ENCODE results near the gene EPHA3.
"Not testable (repeated sequence)": the region's sequence is repeated elsewhere in the genome, so short reads cannot be mapped to it uniquely, and the experiment has no call there.

EPHA3 gene

DNA sequence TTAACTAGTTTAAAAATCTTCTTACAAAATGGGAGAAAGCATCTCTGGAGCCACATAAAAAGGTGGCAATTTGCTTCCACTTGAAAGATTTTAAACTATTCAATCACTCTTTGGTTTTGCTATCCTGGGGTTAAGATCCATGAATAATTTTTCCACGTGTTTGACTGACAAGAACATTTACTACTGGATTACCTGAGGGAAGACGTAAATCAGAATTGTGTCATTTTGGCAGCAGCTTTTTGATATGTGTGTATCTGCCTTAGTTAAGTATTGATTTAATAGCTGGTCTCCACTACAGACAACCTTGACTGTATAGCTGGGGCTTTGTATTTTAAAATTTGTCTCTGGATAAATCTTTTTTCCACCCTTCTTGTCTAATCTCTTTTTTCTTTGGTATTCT lies 228.3 kb downstream of the EPHA3 start:
- H3K27ac Mint-ChIP-seq, result no peak overlapping the region
- H3K4me1 Mint-ChIP-seq (ENCODE audit: low read depth in 2 of 2), result no peaks in the 10 kb centered on the region
- no peak for ATAC-seq (replicated peaks)
- no peaks in the 10 kb centered on the region for H3K27me3 Mint-ChIP-seq
- H3K4me3 Mint-ChIP-seq, result no peak overlapping the region
- peaks cover 3 to 9% of the 10 kb centered on the region in 2 donors for H3K9me3 Mint-ChIP-seq
- H3K36me3 Mint-ChIP-seq (ENCODE audit: insufficient read depth), result no peaks in the 10 kb centered on the region
- no peak for DNase-seq

- DNase-seq (no peak), ATAC-seq (replicated peaks) (no peak)
- no peaks in the 10 kb centered on the region for H3K27me3 Mint-ChIP-seq
These were observed 233.0 kb downstream of the EPHA3 start for GRCh38 chr3:89340408-89340807.

DNA sequence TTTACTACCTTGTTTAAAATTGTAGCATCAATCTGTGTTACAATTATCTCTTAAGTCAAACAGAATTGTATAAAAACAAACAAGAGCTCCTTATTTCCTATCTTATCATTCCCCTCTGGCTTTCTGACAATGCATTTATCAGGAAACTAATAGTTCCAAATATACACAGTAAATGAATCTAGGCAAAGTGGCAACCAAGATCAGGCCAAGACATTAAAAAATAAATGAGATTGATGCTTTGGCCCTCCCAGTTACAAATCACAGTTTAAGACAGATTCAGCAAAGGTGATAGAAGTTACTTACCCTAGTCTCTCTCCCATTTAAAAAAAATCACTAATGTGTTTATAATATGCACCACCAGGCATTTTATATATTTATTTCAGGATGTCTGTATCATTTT lies 236.7 kb downstream of the EPHA3 start:
- H3K27ac Mint-ChIP-seq, result no peak overlapping the region
- peaks cover 0 to 12% of the 10 kb centered on the region in 2 donors for H3K9me3 Mint-ChIP-seq
- H3K4me3 Mint-ChIP-seq, result no peak overlapping the region
- no peaks in the 10 kb centered on the region for H3K27me3 Mint-ChIP-seq
- no peak for ATAC-seq (replicated peaks)
- no peak for DNase-seq
- no peaks in the 10 kb centered on the region for H3K4me1 Mint-ChIP-seq (ENCODE audit: low read depth in 2 of 2)
- H3K36me3 Mint-ChIP-seq (ENCODE audit: insufficient read depth), result no peaks in the 10 kb centered on the region

More at GRCh38 chr3:89340408-89340807, 233.0 kb downstream of the EPHA3 start:
- Mint-ChIP-seq H3K4me1 (ENCODE audit: low read depth in 2 of 2) (no peaks in the 10 kb centered on the region), H3K4me3 (no peak overlapping the region), H3K27ac (no peak overlapping the region), H3K9me3 (peaks cover 0 to 18% of the 10 kb centered on the region in 2 donors), H3K36me3 (ENCODE audit: insufficient read depth) (no peaks in the 10 kb centered on the region)

DNA sequence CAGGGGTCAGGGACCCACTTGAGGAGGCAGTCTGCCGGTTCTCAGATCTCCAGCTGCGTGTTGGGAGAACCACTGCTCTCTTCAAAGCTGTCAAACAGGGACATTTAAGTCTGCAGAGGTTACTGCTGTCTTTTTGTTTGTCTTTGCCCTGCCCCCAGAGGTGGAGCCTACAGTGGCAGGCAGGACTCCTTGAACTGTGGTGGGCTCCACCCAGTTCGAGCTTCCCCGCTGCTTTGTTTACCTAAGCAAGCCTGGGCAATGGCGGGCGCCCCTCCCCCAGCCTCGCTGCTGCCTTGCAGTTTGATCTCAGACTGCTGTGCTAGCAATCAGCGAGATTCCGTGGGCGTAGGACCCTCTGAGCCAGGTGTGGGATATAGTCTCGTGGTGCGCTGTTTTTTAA lies 243.5 kb downstream of the EPHA3 start:
- not testable (repeated sequence) for H3K27ac Mint-ChIP-seq; DNase-seq; H3K36me3 Mint-ChIP-seq (ENCODE audit: insufficient read depth); H3K9me3 Mint-ChIP-seq; H3K4me1 Mint-ChIP-seq (ENCODE audit: low read depth in 2 of 2); H3K4me3 Mint-ChIP-seq; ATAC-seq (replicated peaks); H3K27me3 Mint-ChIP-seq

- ATAC-seq (replicated peaks), result no peak
- Mint-ChIP-seq H3K4me1 (ENCODE audit: low read depth in 2 of 2) (no peaks in the 10 kb centered on the region), H3K27me3 (no peaks in the 10 kb centered on the region), H3K4me3 (no peak overlapping the region), H3K9me3 (peaks cover 6 to 7% of the 10 kb centered on the region in 2 donors), H3K27ac (no peak overlapping the region), H3K36me3 (ENCODE audit: insufficient read depth) (no peaks in the 10 kb centered on the region)
- no peak for DNase-seq
These were observed 246.0 kb downstream of the EPHA3 start for GRCh38 chr3:89353465-89353864.

DNA sequence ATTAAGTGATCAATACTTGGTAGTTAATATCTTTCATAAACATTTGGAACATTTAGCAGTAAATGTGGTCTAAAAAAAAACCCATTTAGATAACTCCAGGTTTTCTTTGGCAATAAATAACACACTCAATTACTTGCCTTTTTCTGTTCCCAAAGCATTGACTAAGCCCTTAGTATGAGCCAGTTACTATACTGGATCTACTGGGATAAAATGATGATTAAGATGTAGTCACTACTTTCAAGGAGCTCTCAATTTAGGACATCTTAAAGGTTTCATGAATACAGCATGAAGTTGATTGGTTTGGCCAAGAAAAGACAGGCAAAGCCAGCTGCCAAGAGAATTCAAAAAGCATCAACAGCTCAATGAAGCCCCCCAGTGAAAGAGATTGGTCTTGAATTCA lies 250.9 kb downstream of the EPHA3 start:
- peaks cover 7% of the 10 kb centered on the region in 2 donors for H3K9me3 Mint-ChIP-seq
- no peak overlapping the region for H3K4me3 Mint-ChIP-seq
- H3K36me3 Mint-ChIP-seq (ENCODE audit: insufficient read depth), result no peaks in the 10 kb centered on the region
- no peak for DNase-seq
- ATAC-seq (replicated peaks), result no peak
- H3K4me1 Mint-ChIP-seq (ENCODE audit: low read depth in 2 of 2), result no peaks in the 10 kb centered on the region
- H3K27ac Mint-ChIP-seq, result no peak overlapping the region
- no peaks in the 10 kb centered on the region for H3K27me3 Mint-ChIP-seq

GRCh38 chr3:89360156-89360555 lies 252.7 kb downstream of the EPHA3 start:
- no peaks in the 10 kb centered on the region for H3K36me3 Mint-ChIP-seq (ENCODE audit: insufficient read depth)

DNA sequence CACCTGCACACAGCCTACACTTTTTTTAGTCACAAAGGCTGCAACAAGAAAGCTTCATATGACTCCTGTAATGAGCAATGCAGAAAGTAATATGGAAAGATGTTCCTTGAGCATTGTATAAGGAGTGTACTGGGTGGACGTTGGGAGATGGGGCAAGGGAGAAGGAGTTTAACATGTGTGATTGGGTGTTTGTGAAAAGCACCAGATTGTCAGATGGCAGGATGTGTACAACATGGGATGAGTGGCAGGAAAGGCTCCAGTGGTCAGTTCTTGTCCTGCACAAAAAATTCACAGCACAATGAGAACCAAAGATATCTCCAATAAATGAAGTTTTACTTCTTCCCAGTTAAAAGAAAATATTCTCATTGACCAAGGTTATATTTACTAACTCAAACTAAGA lies 255.1 kb downstream of the EPHA3 start:
- no peak for ATAC-seq (replicated peaks)
- peaks cover 7 to 10% of the 10 kb centered on the region in 2 donors for H3K9me3 Mint-ChIP-seq

More at GRCh38 chr3:89360156-89360555, 252.7 kb downstream of the EPHA3 start:
- H3K4me1 Mint-ChIP-seq (ENCODE audit: low read depth in 2 of 2), result no peaks in the 10 kb centered on the region
- H3K4me3 Mint-ChIP-seq, result no peak overlapping the region
- H3K9me3 Mint-ChIP-seq, result peaks cover 7 to 9% of the 10 kb centered on the region in 2 donors
- DNase-seq (no peak), ATAC-seq (replicated peaks) (no peak)
- H3K27me3 Mint-ChIP-seq, result no peaks in the 10 kb centered on the region
- H3K27ac Mint-ChIP-seq, result no peak overlapping the region

GRCh38 chr3:89363171-89363570 lies 255.8 kb downstream of the EPHA3 start:
- ATAC-seq (replicated peaks), result no peak
- Mint-ChIP-seq H3K27ac (no peak overlapping the region), H3K36me3 (ENCODE audit: insufficient read depth) (no peaks in the 10 kb centered on the region), H3K27me3 (no peaks in the 10 kb centered on the region), H3K9me3 (peaks cover 7 to 10% of the 10 kb centered on the region in 2 donors), H3K4me1 (ENCODE audit: low read depth in 2 of 2) (no peaks in the 10 kb centered on the region), H3K4me3 (no peak overlapping the region)
- DNase-seq, result no peak

More for the DNA sequence above, 255.1 kb downstream of the EPHA3 start:
- DNase-seq, result no peak
- no peaks in the 10 kb centered on the region for H3K4me1 Mint-ChIP-seq (ENCODE audit: low read depth in 2 of 2)
- no peaks in the 10 kb centered on the region for H3K27me3 Mint-ChIP-seq
- no peak overlapping the region for H3K27ac Mint-ChIP-seq
- no peak overlapping the region for H3K4me3 Mint-ChIP-seq
- H3K36me3 Mint-ChIP-seq (ENCODE audit: insufficient read depth), result no peaks in the 10 kb centered on the region

GRCh38 chr3:89364314-89364713 lies 256.9 kb downstream of the EPHA3 start:
- Mint-ChIP-seq H3K27ac (no peak overlapping the region), H3K4me3 (no peak overlapping the region), H3K36me3 (ENCODE audit: insufficient read depth) (no peaks in the 10 kb centered on the region), H3K4me1 (ENCODE audit: low read depth in 2 of 2) (no peaks in the 10 kb centered on the region), H3K9me3 (peaks cover 15 to 16% of the 10 kb centered on the region in 2 donors), H3K27me3 (no peaks in the 10 kb centered on the region)
- ATAC-seq (replicated peaks), result no peak
- DNase-seq, result no peak

GRCh38 chr3:89367166-89367565 lies 259.7 kb downstream of the EPHA3 start:
- ATAC-seq (replicated peaks) (no peak), DNase-seq (no peak)
- Mint-ChIP-seq H3K36me3 (ENCODE audit: insufficient read depth) (no peaks in the 10 kb centered on the region), H3K9me3 (peaks cover 15% of the 10 kb centered on the region in 2 donors), H3K4me3 (no peak overlapping the region), H3K27ac (no peak overlapping the region), H3K4me1 (ENCODE audit: low read depth in 2 of 2) (no peaks in the 10 kb centered on the region), H3K27me3 (no peaks in the 10 kb centered on the region)

GRCh38 chr3:89368846-89369245 lies 261.4 kb downstream of the EPHA3 start:
- H3K27me3 Mint-ChIP-seq, result no peaks in the 10 kb centered on the region
- H3K4me1 Mint-ChIP-seq (ENCODE audit: low read depth in 2 of 2), result no peaks in the 10 kb centered on the region
- no peak overlapping the region for H3K4me3 Mint-ChIP-seq
- DNase-seq (no peak), ATAC-seq (replicated peaks) (no peak)
- no peaks in the 10 kb centered on the region for H3K36me3 Mint-ChIP-seq (ENCODE audit: insufficient read depth)
- H3K9me3 Mint-ChIP-seq, result peaks cover 15% of the 10 kb centered on the region in 2 donors
- H3K27ac Mint-ChIP-seq, result no peak overlapping the region

DNA sequence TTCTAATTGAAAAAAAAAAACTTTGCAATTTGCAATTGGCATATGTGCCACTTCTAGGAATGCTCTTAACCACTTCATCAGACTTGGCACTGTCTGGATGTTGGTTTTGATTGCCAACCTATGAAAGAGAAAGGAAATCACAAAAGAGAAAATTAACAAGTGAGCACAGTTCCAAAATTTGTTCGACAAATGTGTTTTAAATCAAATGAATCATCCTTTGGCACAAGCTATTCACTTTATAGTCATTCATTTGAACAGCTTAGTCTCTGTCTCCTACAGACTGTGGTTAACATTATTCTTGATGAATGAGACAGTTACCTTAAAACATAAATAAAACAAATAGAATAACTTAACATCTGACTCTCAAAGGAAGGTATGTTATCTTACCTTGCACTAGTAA lies 265.0 kb downstream of the EPHA3 start:
- no peaks in the 10 kb centered on the region for H3K36me3 Mint-ChIP-seq (ENCODE audit: insufficient read depth)
- no peak for DNase-seq
- no peaks in the 10 kb centered on the region for H3K4me1 Mint-ChIP-seq (ENCODE audit: low read depth in 2 of 2)
- no peak overlapping the region for H3K4me3 Mint-ChIP-seq
- H3K9me3 Mint-ChIP-seq, result peaks cover 10 to 16% of the 10 kb centered on the region in 2 donors
- no peak for ATAC-seq (replicated peaks)
- no peak overlapping the region for H3K27ac Mint-ChIP-seq
- H3K27me3 Mint-ChIP-seq, result no peaks in the 10 kb centered on the region

- H3K4me3 Mint-ChIP-seq, result no peak overlapping the region
- no peaks in the 10 kb centered on the region for H3K4me1 Mint-ChIP-seq (ENCODE audit: low read depth in 2 of 2)
- H3K36me3 Mint-ChIP-seq (ENCODE audit: insufficient read depth), result no peaks in the 10 kb centered on the region
- no peak overlapping the region for H3K27ac Mint-ChIP-seq
- no peak for ATAC-seq (replicated peaks)
- no peaks in the 10 kb centered on the region for H3K27me3 Mint-ChIP-seq
- no peak for DNase-seq
- peaks cover 10 to 14% of the 10 kb centered on the region in 2 donors for H3K9me3 Mint-ChIP-seq
These were observed 266.0 kb downstream of the EPHA3 start for GRCh38 chr3:89373434-89373833.

GRCh38 chr3:89375451-89375850 lies 268.0 kb downstream of the EPHA3 start:
- H3K36me3 Mint-ChIP-seq (ENCODE audit: insufficient read depth), result no peaks in the 10 kb centered on the region
- H3K27ac Mint-ChIP-seq, result no peak overlapping the region
- DNase-seq (no peak), ATAC-seq (replicated peaks) (no peak)
- H3K9me3 Mint-ChIP-seq, result peaks cover 4 to 7% of the 10 kb centered on the region in 2 donors
- no peaks in the 10 kb centered on the region for H3K27me3 Mint-ChIP-seq
- no peaks in the 10 kb centered on the region for H3K4me1 Mint-ChIP-seq (ENCODE audit: low read depth in 2 of 2)
- no peak overlapping the region for H3K4me3 Mint-ChIP-seq

Measured in effector memory CD8-positive, alpha-beta T cell (primary cell).